SK-N-SH treated with all-trans-retinoic acid at 6 μM for 48 hours (cell line): ENCODE measurements around the gene PADI2.

ENCODE experiments used
- ATAC-seq: fragments of 200-7000 bp; cut with Tn5 transposase; 3 replicates; pipeline ENCODE4 v1.9.1; 2020; ENCODE audit warnings: mild to moderate bottlenecking, moderate library complexity
- ARNTL ChIP-seq: fragments of 450-650 bp; formaldehyde crosslinking; IDR thresholded peaks from 2 replicates; pipeline ENCODE4 v1.5.0; 2020; ENCODE audit warnings: low read depth, mild to moderate bottlenecking, moderate library complexity, borderline replicate concordance
- BACH2 ChIP-seq: fragments of 250-450 bp; sonication (Bioruptor Pico); IDR thresholded peaks from 2 replicates; pipeline ENCODE4 v1.9.0; 2021; ENCODE audit warnings: mild to moderate bottlenecking, borderline replicate concordance
- CSDC2 ChIP-seq: fragments of 250-450 bp; sonication (Bioruptor Pico); IDR thresholded peaks from 2 replicates; pipeline ENCODE4 v1.5.0; 2020; ENCODE audit warnings: mild to moderate bottlenecking, moderate library complexity
- CSRNP3 ChIP-seq: fragments of 250-450 bp; sonication (Bioruptor Pico); IDR thresholded peaks from 2 replicates; pipeline ENCODE4 v1.5.1; 2021; ENCODE audit warnings: mild to moderate bottlenecking, moderate library complexity
- ESRRG ChIP-seq: fragments of 250-450 bp; sonication (Bioruptor Pico); IDR thresholded peaks from 2 replicates; pipeline ENCODE4 v1.6.1; 2021; ENCODE audit warnings: mild to moderate bottlenecking
- GLIS3 ChIP-seq: fragments of 250-450 bp; sonication (Bioruptor Pico); IDR thresholded peaks from 2 replicates; pipeline ENCODE4 v1.5.0; 2020; ENCODE audit warnings: mild to moderate bottlenecking, moderate library complexity
- OSR1 ChIP-seq: fragments of 250-450 bp; sonication (Bioruptor Pico); IDR thresholded peaks from 2 replicates; pipeline ENCODE4 v1.8.0; 2022; ENCODE audit warnings: moderate library complexity, mild to moderate bottlenecking, inconsistent platforms
- PATZ1 ChIP-seq: fragments of 250-450 bp; sonication (Bioruptor Pico); IDR thresholded peaks from 2 replicates; pipeline ENCODE4 v1.8.0; 2020; ENCODE audit warnings: mild to moderate bottlenecking, moderate library complexity, borderline replicate concordance
- POU6F1 ChIP-seq: fragments of 250-450 bp; sonication (Bioruptor Pico); IDR thresholded peaks from 2 replicates; pipeline ENCODE4 v1.8.0; 2021; ENCODE audit warnings: low read depth, mild to moderate bottlenecking, moderate library complexity, borderline replicate concordance
- PPARA ChIP-seq: fragments of 250-450 bp; sonication (Bioruptor Pico); IDR thresholded peaks from 2 replicates; pipeline ENCODE4 v1.5.0; 2020; ENCODE audit warnings: mild to moderate bottlenecking, borderline replicate concordance
- RARB ChIP-seq: fragments of 250-450 bp; sonication (Bioruptor Pico); IDR thresholded peaks from 2 replicates; pipeline ENCODE4 v1.8.0; 2021; ENCODE audit warnings: mild to moderate bottlenecking, moderate library complexity
- SNAI2 ChIP-seq: fragments of 250-450 bp; sonication (Bioruptor Pico); IDR thresholded peaks from 2 replicates; pipeline ENCODE4 v1.5.0; 2020; ENCODE audit warnings: mild to moderate bottlenecking, moderate library complexity
- TCF4 ChIP-seq: fragments of 250-450 bp; sonication (Bioruptor Pico); IDR thresholded peaks from 2 replicates; pipeline ENCODE4 v1.8.0; 2021; ENCODE audit warnings: mild to moderate bottlenecking, moderate library complexity, borderline replicate concordance
- TOX ChIP-seq: fragments of 250-450 bp; sonication (Bioruptor Pico); IDR thresholded peaks from 2 replicates; pipeline ENCODE4 v1.8.0; 2021; ENCODE audit warnings: mild to moderate bottlenecking, moderate library complexity, borderline replicate concordance
- ZFP3 ChIP-seq: fragments of 250-450 bp; sonication (Bioruptor Pico); IDR thresholded peaks from 2 replicates; pipeline ENCODE4 v1.5.0; 2020; ENCODE audit warnings: mild to moderate bottlenecking, moderate library complexity
- ZFP30 ChIP-seq: fragments of 450-650 bp; formaldehyde crosslinking; IDR thresholded peaks from 2 replicates; pipeline ENCODE4 v1.5.0; 2022; ENCODE audit warnings: mild to moderate bottlenecking, moderate library complexity
- ZNF565 ChIP-seq: fragments of 450-650 bp; formaldehyde crosslinking; conservative IDR thresholded peaks from 2 replicates; pipeline ENCODE4 v1.5.0; 2020; ENCODE audit warnings: low read depth, mild to moderate bottlenecking, moderate library complexity
- ZNF70 ChIP-seq: fragments of 450-650 bp; formaldehyde crosslinking; IDR thresholded peaks from 2 replicates; pipeline ENCODE4 v1.5.0; 2020; ENCODE audit warnings: mild to moderate bottlenecking, moderate library complexity
- TF ChIP-seq, protein P1 (sequence below): fragments of 250-450 bp; sonication (Bioruptor Pico); IDR thresholded peaks from 2 replicates; pipeline ENCODE4 v1.5.1; 2020; ENCODE audit warnings: low read depth, mild to moderate bottlenecking, moderate library complexity

Gene PADI2

GRCh38 chr1:17068789-17069188, 50.5 kb downstream of the PADI2 start:
- no peak for ATAC-seq

GRCh38 chr1:17067465-17068240, 51.6 kb downstream of the PADI2 start:
- ATAC-seq: no peak
- TF ChIP-seq TCF4 (no peak), ZFP30 (no peak), SNAI2 (CRISPR knock-in tag) (no peak), ZNF565 (CRISPR knock-in tag) (no peak), TOX (CRISPR knock-in tag) (no peak), ZFP3 (CRISPR knock-in tag) (no peak), CSDC2 (CRISPR knock-in tag) (no peak), GLIS3 (CRISPR knock-in tag) (no peak), POU6F1 (CRISPR knock-in tag) (no peak), PATZ1 (CRISPR knock-in tag) (no peak), RARB (CRISPR knock-in tag) (no peak), PPARA (CRISPR knock-in tag) (no peak), OSR1 (CRISPR knock-in tag) (no peak), BACH2 (CRISPR knock-in tag) (no peak)
- TF ChIP-seq, protein P1, sequence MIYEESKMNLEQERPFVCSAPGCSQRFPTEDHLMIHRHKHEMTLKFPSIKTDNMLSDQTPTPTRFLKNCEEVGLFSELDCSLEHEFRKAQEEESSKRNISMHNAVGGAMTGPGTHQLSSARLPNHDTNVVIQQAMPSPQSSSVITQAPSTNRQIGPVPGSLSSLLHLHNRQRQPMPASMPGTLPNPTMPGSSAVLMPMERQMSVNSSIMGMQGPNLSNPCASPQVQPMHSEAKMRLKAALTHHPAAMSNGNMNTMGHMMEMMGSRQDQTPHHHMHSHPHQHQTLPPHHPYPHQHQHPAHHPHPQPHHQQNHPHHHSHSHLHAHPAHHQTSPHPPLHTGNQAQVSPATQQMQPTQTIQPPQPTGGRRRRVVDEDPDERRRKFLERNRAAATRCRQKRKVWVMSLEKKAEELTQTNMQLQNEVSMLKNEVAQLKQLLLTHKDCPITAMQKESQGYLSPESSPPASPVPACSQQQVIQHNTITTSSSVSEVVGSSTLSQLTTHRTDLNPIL (CRISPR knock-in tag): no peak

More at GRCh38 chr1:17068789-17069188, 50.5 kb downstream of the PADI2 start:
- TF ChIP-seq ZFP3 (CRISPR knock-in tag) (no peak), CSDC2 (CRISPR knock-in tag) (no peak), GLIS3 (CRISPR knock-in tag) (no peak), ESRRG (no peak), SNAI2 (CRISPR knock-in tag) (no peak), ZNF565 (CRISPR knock-in tag) (no peak), ARNTL (CRISPR knock-in tag) (no peak), PATZ1 (CRISPR knock-in tag) (no peak), ZFP30 (no peak), PPARA (CRISPR knock-in tag) (no peak), POU6F1 (CRISPR knock-in tag) (no peak), BACH2 (CRISPR knock-in tag) (no peak), TCF4 (no peak), ZNF70 (CRISPR knock-in tag) (no peak), CSRNP3 (CRISPR knock-in tag) (no peak)
